T-helper 1 cell treated with Interleukin-12 subunit alpha and Interleukin-12 subunit beta and Interleukin-4 antibody, amounts not matched to agents 30 ng/mL and 1 ng/mL, for 36 hours (primary cell): ENCODE data around the gene WDR7. TPM values are rescaled to one million over a fixed set of nuclear protein-coding genes. Genes with fewer than 3 reads are reported as not detected.

ENCODE experiments used
- intact Hi-C: fragments of 100-400 bp; cut with micrococcal nuclease; formaldehyde crosslinking; loops from one replicate; pipeline ENCODE4 v1.15.1; 2024
- total RNA-seq: library from RNA; stranded (reverse); gene quantifications from 2 replicates; pipeline ENCODE4 v1.2.3, GENCODE V29; 2022

Gene WDR7
- total RNA-seq, 1 donor from 2014 or later: 45.2 TPM

DNA sequence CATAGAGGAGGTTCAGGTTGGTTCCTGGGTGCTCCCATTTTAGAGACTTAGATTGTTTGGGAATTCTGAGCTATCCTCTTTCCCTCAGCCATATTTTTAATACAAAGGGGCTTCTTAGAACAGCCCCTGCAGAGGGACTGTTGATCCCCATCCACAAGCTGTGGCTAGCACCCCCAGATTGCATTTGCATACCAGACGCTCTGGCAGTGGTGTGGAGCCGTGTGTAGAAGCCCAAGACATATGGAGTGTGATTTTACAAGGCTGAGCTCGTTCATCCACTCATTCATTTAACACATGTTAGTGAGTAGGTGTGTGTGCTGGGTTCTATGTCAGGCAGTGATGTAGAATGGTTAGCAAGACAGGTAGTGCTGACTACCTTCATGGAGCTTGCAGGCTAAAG, 329.0 kb downstream of the WDR7 start:
- intact Hi-C loops: no loop called here

DNA sequence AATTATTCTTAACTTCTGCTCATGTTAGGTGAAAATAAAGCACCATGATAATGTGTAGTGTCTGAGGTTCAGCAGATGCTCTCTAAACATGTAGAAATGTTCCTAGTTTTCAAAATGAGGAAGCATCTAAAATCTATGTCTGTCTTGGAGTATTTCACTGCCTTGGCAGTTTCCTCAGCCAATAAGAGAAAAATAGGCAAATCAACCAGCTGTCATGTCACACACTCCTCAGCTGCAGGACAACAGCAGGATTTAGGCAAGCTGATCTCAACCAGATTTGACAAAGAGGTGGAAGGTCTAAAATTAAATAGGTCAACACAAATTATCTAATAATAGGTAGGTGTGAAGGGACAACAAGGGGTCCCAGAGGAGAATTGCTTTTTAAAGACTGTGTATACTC, 331.6 kb downstream of the WDR7 start:
- intact Hi-C loops: no loop called here

DNA sequence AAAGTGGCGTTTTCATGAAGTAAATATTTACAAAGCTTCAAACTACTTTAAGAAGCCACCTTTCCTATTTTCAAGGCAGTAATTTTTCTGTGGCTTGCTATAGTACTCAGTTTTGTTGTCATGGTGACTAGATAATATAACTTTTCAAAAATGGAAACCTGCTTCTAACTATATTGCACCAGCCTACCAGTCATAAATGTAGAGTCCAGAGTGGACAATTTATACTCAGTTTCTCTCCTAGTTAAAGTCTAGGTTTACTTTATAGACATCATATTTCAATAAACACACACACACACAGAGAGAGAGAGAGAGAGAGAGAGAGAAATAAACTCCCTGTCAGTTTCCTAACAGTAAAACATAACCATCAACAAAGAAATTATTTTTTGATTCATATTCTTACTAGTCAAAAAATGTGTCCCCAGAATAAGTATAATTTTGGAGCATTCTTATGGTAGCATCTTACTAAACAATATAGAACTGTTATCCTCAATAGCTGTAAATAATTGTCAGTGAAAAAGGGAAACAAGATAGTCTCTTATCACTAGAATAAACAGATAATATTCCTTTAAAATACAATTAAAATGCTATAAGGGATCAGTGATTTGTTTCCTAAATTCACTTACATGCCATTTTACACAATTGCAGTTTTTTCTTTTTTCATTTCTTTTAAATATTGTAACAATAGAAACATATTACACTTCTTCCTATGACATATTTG, 332.3 kb downstream of the WDR7 start:
- intact Hi-C loops: no loop called here

DNA sequence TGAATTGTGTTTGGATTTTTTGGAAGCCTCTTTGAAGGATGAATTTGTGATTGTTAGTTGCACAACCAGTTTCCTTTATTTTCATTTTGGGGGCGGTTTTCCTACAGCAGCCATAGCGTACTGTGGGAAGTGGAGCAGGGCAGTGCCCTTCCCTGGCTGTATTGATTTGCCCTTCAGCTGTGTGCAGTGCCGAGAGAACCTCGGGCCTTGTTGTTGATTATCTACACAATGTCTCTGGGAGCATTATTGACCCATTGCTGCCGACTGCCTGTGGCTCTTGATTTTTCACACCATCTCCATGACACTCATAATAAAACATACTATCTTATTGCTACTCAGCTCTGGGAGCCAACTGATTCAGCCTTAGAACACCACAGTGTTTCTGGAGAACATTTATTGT, 333.6 kb downstream of the WDR7 start:
- intact Hi-C loops: no loop called here

DNA sequence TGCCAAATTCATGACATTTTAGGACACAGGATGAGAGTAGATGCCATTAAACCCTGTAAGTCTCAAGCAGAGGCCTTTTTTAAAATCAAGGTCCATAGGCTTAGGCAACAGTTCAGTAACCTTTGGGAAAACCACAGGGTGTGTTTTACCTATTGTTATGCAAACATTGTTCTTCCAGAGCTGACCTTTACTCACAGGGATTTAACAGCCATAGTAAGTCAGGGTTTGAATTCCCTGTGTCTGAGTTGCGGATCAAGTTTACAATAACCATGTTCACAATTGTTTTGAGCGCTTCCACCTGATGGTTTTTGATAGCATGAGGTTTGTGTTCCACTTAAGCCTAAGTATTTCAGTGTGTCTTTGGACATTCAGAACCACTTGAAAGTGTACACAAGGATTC, 335.7 kb downstream of the WDR7 start:
- intact Hi-C loops: no loop called here

DNA sequence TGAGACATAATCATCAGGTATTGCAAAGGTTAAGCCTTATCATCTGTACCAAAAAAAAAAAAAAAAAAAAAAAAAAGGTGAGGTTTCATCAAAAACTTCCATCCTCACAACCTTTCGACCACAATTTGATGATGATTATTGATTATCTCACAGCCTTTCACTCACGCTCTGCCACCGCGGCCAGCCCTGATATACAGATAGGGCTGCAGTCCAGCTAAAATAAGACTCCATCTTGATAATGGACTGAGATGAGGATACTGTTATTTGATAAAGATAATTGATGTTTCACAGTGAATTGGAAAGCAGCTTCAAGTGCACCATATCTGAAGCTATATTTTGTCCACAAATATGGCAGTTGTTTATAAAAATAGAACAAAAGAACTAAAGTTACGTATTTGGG, 336.1 kb downstream of the WDR7 start:
- intact Hi-C loops: no loop called here

DNA sequence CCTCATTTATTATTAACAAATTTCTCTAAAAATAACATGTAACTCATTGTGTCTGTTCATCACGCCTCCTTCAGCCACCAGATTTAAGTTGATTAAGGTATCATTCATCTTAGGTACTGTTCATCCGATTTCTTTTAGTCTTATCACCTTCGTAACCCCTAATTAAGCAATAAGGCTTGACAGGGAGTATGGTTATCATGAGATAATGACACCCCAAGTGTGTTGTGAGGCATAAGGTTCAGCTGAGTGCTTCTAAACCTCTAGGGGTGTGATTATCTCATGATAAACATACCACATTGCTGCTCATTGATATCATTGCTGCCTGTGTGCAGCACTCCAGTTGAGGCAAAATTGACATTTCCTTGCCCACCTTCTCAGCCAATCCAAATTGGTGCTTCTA, 336.9 kb downstream of the WDR7 start:
- intact Hi-C loops: no loop called here

DNA sequence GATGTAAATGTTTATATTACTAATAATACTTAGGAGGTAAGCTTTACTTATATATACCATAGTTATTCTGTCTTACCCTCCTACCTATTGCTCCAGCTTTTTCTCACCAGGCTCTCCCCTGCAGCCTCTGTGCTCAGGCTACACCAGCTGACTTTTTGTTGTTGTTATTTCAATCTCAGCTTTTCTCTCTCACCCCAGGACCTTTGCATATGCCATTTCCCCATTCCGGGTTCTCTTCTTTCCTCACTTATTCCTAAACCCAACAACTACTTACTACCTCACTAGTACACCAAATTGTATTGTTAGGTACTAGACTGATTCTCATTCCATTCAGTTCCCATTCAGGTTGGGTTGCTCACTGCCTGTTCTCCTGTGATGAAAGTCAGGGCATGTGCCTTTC, 339.5 kb downstream of the WDR7 start:
- intact Hi-C loops: no loop called here

DNA sequence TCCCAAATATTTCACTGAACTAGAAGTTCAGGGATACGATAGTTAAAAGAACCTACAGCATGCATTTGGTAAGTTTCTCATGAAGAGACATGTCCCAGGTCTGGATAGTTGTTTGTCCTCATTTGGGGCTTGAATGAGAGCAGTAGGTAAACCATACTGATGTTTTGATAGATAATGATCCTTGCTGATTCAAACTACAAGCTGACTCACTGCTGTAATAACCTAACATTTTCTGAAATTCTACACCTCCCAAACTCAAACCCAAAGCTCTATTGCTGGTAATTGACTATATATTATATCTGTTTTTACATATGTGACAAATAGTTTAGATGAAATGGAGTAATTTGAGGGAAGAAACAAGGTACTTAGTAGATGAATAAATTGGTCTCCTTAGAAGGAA, 341.6 kb downstream of the WDR7 start:
- intact Hi-C loops: no loop called here

DNA sequence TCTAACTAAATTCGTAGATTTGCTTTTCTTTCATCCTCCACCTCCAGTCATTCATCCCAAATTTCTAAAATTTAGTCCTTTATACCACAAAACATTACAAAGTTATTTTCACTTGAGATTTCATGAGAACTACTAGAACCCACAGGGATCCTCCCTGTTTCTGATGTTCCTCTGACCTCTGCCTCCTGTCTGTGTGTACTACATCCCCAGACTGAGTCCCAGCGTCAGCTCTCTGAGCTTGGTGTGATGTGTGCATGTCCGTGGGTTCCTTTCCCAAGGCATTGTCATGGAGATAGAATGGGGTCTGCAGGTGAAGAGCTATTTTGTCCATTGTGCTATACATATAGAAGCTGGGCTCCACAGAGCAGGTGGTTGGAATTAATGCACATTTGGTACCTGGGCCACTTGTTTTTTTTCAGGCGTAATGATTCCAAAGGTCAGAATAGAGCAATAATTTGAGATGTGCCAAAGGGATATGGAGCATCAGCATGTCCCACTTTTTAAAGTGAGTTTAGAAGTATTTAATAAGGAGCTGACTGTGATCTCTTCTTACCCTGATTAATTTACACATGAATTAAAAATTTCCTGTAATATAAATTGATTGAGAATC, 344.5 kb downstream of the WDR7 start:
- intact Hi-C loops: no loop called here

DNA sequence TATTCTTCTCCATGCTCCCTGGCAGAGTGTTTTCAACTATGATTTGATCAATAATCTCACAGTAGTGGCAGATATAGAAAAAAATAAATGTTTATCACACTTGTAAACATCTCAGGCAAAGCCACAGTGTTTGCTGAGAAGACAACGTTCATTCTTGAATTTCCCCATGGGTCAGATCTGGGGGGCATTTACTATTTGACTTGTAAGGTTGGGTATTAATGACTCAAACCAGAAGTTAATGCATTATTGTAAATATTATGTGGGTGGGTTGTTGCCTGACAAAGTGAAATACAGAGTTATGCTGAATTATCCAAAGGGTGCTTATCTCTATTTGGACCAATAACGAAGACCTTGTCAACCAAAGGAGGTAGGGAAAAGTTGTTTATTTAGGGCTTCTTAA, 346.0 kb downstream of the WDR7 start:
- intact Hi-C loops: no loop called here

DNA sequence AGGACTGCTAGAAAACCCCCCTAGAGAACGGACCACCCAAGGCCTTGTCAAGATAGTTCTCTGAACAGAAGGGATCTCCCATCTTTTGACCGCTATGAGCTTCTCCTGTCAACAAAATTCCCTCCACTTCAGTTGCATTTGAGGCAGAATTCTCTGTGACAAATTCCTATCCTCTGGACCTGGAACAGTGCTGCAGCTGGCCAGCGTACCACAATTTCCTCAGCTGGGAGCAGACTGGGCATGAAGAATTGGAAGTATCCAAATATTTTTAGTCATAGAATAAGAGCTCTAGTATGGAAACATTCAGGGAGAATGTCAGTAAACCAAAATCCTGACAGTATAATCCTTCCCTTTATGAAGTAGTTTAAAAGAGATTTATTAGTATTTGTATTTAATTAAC, 348.7 kb downstream of the WDR7 start:
- intact Hi-C loops: loop anchor here (5.0 kb wide), 2 partner anchors 133 to 363 kb away; partner anchors contain the start of gene TXNL1

DNA sequence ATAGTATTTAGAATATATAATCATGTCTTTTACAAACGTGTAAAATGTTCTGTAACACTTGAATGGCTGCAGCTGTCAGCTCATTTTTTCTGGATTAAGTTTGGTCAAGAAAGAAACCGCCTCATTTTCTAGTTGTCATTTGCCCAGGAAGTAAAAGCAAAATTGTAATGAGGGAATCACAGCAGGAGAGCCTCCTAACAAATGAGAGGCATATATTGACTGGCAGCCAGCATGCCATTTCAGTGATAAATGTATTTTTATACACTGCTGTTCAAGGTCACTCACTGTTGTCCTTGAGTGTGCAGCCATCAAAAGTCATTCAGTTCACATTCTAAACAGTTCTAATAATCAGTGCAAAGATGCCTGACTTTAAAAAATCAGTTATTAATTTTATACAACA, 351.5 kb downstream of the WDR7 start:
- intact Hi-C loops: loop anchor here (5.0 kb wide), 2 partner anchors 135 to 365 kb away; partner anchors contain the start of gene TXNL1

DNA sequence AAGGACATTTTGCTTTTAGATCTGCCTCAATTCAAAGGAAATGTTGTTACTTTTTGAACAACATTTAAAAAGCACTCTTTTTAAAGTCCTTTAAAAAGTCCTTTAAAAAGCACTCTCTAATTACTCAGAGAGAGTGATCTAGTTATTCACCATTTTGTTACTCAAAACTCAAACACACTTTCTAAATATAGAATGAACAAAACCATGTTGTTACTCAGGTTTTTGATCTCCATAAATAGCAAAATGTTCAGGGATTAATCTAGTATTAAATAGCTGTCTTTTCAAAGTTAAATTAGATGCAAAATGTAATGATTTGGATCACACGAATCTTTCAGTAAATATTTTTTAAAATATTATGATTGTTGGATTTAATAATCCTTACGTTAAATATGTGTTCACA, 352.2 kb downstream of the WDR7 start:
- intact Hi-C loops: loop anchor here (5.0 kb wide), 2 partner anchors 136 to 366 kb away; partner anchors contain the start of gene TXNL1

DNA sequence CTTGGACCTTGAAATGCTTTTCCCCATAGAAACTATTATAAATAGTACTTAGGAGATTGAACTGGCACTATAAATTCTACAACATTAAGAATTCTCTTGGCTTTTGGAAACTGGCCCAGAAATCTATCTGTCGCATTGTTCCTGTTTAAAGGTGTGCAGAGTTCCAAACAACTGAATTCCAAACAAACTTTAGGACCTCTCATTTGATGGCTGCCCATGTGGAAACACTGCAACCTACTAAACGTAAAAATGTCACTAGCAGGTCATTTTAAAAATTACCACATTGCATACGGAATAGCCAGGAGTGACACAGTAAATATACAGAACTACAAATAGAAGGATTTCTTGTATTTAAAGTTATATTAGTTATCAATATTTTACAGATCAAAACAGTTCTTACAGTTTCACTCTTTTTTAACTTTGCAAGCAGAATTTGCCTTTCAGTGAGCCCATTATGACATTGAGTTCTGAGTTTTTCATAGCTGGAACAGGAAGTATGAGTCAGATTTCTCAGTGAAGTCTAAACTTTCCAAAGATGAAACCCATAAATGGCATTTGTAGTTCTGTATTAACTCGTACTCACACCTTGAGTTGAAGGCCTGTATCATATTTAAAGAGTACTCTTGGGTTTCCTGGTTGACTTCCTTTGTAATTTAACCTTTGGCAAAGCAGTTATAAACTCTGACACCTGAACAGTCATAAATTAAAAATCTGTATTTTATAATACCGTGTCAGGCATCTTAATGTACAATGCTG, 353.4 kb downstream of the WDR7 start:
- intact Hi-C loops: loop anchor here (1.0 to 5.0 kb wide), 3 partner anchors 13 to 367 kb away; partner anchors contain the start of gene TXNL1

DNA sequence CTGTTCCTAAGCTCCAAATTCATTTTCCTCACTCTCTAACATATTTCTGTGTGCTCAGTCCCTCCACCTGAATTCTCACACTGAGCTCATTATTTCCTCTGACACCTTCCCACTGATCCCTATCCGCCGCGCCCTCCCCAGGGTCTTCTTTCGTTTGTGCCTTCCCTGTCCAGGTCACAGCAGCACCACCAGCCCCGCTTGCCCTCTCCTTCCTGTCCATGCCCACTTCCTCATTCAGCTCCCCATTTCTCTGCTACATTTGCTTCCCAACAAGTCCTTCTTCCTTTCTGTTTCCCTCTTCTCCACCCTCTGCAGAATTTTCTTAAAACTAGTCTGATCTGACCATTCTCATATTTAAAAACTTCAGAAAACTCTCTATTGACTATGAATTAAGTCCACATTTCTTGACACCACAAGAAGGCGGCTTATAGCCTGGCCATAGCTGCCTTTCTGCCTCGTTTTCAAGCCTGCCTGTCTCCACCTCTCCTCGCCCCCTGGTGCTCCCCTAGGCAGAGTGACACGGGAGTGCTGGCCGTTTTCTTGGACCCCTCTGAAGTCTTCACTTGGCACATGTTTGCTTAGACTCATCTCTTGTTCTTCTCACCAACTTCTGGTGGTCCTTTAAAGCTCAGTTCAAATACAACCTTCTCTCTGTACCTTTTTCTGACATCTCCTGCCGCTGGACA, 357.0 kb downstream of the WDR7 start:
- intact Hi-C loops: no loop called here

DNA sequence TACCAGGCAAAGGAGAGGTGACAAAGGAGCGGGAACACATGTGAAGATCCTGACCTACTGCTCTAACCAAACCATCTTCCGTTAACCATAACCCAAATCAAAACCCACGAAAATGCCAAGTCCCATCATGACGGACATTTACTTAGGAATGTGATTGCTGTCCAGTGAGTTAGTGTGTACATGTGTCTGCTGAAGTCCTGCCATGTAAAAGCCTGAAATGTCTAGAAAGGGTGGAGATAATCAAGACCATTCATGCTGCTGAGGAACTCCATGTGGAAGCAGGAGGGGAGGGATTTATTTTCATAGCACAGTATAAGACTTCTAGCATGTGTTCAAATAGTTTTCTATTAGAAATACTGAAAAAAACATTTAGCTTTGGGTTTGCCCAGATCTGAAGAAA, 358.7 kb downstream of the WDR7 start:
- intact Hi-C loops: no loop called here

DNA sequence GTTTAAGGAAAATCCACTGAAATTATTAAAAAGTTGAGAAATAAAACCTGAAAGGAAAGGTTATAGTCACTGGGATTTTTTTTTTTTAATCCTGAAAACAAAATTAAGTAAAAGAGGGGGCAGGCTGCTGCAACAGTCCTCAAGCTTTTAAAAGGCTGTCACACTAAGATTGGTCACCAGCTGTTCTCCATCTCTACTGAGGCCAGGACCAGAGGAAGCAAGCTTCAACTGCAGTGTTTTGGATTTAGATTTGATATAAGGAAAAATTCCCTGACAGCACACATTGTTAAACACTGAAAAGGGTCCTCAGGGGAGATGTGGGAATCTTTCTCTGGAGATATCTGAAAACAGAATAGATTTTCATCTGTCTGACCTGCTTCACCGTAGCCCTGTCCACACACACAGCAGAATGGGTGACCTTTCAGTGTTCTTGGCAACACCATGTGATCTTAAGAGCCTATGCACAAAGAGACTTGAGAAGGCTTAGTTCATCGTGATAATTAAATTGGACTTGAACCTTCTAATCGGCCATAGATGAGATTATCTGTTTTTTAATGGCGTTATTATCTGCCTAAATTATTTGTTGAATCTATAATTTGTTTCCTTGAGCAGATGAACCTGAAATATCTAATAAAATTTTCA, 363.7 kb downstream of the WDR7 start:
- intact Hi-C loops: loop anchor here (5.0 kb wide), 1 partner anchor 547 kb away; no protein-coding TSS in a partner anchor

DNA sequence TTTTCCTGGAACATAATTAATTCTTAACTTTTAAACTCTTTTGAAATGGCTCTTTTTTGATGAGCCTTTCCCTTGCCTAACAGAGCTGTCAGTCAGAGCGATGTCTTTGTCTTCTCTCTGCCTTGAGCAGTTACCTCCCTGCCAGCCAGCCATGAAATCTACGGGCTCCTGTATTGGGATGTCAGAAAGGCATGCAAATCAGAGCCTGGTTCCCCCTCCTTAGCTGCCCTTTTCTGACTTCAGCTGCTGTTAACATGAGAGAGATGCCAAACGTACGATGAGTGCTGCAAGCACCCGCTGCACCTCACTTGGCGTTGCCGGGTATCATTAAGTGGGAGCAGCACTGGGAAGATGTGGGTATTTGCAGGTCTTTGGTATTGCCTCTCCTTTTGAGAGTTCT, 364.3 kb downstream of the WDR7 start:
- intact Hi-C loops: loop anchor here (5.0 kb wide), 1 partner anchor 547 kb away; no protein-coding TSS in a partner anchor

DNA sequence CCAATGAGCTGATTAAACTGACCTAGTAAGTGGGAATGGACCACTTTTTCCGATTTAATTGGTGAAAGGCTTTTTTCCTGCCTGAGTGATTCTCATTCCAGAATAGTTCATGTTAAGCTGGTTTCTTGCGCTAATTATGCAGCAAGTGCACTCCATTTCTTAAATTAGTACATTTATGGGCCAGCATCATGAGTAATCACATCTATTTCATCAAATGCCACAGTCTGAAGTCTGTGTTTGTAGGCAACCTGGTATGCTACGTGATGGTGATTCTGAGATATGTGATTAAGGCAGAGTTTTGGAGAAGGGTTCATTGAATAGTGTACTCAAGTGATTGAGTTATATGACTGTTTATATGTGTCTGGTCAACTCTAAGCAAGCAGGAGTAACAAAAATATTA, 367.7 kb downstream of the WDR7 start:
- intact Hi-C loops: loop anchor here (5.0 kb wide), 1 partner anchor 543 kb away; no protein-coding TSS in a partner anchor

DNA sequence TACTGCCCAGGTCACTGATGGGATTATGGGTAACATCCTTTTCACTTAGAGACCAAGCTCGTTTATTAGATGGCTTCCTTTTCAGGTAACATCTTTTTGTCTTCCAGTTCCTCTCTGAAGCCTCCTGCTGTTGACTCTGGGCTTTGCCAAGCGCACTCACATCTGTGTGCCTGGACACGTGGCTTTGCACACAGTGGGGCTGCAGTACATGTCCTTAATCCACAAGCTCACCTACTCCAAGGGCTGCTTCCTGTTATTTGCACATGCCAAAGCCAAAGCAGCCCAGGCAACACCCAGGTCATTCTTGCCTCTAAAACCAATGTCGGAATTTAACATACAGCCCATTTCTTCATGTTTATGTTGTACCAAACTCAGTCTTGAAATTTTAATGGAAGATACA, 371.6 kb downstream of the WDR7 start:
- intact Hi-C loops: no loop called here
